NCI-H146 treated with DMSO at 0.1 percent for 48 hours (cell line): ENCODE data around the gene FAM131C.
A peak's percentile ranks its signal among the peaks of the same experiment; 100 is the strongest.
"Not testable (repeated sequence)": the region's sequence is repeated elsewhere in the genome, so short reads cannot be mapped to it uniquely, and the experiment has no call there.

Experiments used
- DNase-seq: peaks from one replicate; lab custom pipeline; 2025; ENCODE audit not compliant: unreplicated experiment; lab: John Stamatoyannopoulos, UW

Gene FAM131C

DNA sequence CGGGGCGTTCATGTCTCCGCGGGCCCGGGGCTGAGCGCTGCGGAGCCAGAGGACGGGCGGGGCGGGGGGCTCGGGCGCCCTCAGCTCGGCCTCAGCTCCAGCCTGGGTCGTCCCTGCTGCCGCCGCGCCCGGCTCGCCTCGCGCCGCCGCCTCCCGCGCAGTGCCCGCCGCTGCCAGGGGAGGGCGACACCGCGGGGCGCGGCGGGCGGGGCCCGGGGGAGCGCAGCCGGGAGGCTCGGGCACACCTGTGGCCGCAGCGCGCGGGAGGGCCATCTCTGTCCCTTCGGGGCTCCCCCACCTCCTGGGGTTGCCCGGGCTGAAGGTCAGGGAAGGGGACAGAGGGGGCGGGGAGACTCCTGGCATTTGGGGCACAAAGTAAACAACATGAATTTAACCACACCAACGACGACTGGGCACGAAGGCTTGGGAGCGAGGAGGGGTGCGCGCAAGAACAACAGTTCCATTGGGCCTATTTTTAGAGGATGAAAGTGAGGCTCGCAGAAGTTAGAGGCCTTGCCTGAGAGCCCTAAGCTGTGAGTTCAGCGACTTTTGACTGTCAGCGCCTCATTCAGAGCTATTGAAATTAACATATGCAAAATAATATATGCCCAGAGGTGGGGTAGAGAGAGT is at the start of gene FAM131C:
FAM131C (minus strand) TSS at position 162 of the 630 bp plus-strand sequence. CDS start 209 bp downstream, outside the sequence.
- DNase-seq, result no peak

GRCh38 chr1:16122916-16123315 is 49.5 kb upstream of the FAM131C start:
- DNase-seq, result no peak

GRCh38 chr1:16122350-16122881 is 49.0 kb upstream of the FAM131C start:
- DNase-seq, result no peak

- DNase-seq, result peak; percentile 29
Observed at GRCh38 chr1:16120940-16121410, 47.5 kb upstream of the FAM131C start.

- DNase-seq, result no peak
Observed at GRCh38 chr1:16120407-16120806, 47.0 kb upstream of the FAM131C start.

DNA sequence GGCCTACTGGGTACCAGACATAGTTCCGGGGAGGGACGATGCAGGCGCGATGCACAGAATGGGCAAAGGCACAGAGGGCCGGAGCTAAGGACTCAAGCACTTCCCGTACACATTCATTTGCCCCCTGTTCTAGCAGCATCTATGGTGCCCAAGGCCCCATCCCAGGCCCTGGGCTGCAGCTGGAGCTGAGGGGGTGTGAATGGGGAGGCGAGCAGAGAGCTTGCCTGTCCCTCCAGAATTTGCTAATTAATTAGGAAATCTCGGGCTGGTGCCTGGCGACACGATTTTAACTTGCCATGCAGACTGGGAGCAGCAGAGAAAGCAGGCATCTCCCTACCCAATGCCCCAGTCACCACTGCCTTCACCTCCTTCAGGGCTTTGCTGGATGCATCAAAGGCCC is 46.5 kb upstream of the FAM131C start:
- no peak for DNase-seq

DNA sequence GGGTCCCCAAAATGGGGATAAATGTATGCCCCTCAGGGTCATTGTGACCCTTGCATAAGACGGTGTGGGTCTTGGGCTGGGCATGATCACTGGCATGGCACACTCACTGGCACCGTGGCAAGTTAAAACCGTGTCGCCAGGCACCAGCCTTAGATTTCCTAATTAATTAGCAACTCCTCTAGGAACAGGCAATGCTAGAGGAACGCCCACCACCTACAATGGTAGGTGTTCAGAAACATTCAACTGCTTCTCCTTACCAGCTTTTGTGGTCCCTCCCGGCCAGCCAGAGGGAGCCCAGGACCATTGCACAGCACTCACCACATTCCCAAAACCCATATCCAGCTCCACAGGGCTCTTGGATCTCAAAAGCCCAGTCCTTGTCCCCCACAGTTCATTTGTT is 46.1 kb upstream of the FAM131C start:
- no peak for DNase-seq

DNA sequence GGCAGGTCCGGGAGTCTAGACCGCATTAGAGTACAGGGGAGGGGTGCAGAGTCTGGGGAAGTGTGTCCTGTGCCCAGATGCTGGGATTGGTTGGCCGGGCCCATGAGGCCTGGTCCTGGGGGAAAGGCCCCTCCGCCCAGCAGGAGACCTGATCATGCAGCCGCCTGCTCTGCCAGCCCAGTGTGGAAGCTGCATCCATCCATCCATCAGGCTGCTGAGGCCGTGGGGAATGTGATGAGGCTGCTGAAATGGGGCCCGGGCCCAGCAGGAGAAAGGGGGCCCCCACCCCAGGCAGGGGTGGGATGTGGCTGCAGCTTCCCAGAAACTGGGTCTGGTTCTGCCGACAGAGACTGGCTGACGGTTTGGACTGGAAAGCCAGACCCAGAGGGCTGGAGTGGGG is 45.3 kb upstream of the FAM131C start:
- DNase-seq, result no peak

- DNase-seq, result no peak
Observed at GRCh38 chr1:16117936-16118335, 44.5 kb upstream of the FAM131C start.

GRCh38 chr1:16117369-16117768 is 43.9 kb upstream of the FAM131C start:
- no peak for DNase-seq

GRCh38 chr1:16116625-16117024 is 43.2 kb upstream of the FAM131C start:
- DNase-seq, result no peak

DNA sequence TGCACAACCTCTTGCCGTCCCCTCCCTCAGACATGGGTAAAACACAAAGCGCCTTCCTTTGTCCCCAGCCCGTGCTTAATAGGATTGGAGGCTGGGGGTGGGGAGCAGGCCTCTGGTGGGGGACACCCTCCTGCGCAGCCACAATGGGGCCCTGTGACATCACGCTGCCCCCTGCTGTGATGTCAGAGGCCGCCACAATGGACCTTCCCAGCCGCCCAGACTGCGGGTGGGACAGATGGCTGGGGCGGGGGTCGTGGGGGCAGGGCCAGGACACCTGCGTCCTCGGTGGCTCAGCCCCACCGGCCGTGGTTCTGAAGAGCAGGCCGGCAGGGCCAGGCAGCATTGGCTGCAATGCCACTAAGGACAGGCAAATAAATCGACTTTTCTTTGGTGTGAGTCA is 42.6 kb upstream of the FAM131C start:
- DNase-seq, result peak; percentile 65

DNA sequence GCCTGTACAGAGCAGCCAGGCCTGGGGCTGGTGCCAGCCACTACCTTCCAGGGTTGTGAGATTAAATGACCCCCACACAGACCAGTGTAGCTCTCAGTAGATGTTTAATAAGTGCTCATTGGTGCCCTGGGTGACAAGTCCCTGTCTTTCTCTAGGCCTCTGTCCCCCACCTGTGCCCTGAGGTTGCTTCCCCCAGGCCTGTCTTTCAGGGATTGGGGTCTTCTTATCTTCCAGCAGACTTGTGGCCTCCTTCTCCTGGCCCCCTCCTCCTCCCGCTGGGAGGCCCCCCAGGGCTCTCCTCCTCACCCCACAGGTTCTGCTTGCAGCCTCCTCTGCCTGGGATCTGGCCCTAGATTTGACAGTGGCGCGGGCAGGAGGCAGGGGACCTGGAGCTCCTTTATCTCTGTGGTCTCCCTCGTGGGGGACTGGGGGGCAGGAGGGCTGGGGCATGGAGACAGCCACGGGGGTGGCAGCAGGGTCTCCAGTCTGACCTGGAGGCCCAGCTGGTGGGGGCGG is 42.1 kb upstream of the FAM131C start:
- no peak for DNase-seq

DNA sequence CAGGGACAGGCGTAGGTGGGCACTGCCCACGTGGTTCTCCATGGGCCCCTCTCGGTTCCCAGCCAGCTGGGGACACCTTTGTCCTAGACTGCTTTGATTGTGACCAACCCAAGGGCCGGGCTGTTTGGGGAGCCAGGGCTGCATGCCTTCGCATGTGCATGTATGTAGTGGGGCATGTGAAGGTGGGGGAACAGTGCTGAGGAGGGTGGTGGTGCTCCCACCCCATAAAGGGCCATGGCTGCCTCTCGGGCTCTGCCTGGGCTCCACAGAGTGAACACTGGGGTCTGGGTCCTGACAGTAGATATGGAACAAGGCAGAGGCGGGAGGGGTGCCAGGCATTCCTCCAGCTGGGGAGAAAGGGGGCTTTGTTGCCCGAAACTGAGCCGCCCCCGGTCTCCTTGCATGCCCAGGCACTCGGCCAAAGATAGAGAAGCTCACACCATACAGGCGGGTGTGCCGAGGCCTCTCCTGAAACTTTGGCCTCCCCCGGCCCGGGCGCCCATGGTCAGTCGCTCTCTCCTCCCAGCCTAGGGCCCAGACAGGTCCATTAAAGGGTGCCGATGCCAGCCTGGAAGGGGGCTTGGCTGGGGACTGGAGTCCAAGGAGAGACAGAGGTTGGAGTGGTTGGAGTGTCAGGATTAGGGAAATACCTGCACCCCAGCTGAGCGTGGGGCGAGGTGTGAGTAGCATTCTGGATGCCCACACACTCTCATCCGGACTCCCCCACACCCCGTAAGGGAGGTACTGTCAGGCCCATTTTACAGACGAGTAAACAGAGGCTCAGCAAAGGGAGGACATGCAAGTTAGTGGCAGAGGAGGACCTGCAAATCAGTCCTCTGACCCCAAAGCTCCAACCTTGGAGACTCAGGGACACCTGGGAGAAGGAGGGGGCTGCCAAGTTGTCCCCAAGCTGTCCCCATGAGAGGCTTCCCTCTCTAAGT is 41.3 kb upstream of the FAM131C start:
- DNase-seq, result no peak

- no peak for DNase-seq
Observed at GRCh38 chr1:16112596-16113555, 39.4 kb upstream of the FAM131C start.

DNA sequence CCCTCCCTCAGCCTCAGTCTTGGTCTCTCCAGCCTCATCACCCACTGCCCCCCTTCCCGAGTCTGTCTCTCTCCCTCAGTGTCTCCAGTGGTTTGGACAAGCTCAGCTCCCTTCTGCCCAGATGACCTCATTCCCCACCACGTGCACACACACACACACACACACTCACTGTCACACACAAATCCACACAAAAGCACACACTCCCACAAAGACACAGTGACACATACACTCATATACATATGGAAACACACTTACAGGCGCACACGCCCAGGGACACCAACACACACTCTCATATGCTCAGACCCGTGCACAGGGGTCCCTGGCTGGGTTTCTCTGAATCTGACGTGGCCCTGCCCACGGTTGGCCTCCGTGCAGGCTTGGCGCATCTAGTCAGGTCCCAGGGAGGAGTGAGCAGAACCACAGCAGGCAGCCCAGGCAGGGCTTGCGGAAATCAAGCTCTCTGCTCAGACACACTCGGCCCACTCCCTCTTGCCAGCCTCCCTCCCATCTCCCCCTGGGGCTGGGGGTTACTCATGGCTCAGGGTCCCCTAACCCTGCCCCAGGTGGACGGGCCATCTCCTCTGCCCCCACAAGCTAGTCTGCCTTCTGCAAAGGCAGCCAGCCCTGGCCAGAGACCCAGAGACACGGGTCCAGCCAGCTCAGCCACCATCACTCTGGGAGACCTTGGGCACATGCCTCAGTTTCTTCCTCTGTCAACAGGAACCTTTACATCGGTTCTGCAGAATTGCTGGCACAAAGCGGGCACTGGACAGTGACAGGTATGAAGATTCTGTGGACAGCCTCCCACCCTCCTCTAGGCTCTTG is 38.5 kb upstream of the FAM131C start:
- no peak for DNase-seq

- DNase-seq, result no peak
Observed at GRCh38 chr1:16110884-16111283, 37.4 kb upstream of the FAM131C start.

DNA sequence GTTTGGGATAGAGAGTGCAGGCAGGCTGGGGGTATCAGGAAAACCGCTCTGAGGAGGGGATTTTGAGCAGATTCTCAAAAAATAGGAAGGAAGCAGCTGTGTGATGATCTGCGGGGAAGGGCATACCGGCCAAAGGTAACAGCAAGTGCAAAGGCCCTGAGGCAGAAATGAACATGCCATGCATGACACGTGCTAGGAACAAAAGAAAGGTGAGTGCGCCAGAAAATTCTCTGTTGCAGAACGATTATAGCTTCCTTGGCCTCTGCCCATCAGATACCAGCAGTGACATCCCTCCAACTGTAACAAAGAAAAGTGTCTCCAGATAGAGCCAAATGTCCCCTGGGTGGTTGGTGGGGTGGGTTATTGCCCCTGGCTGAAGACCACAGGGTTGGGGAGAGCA is 37.0 kb upstream of the FAM131C start:
- no peak for DNase-seq

- no peak for DNase-seq
Observed at GRCh38 chr1:16109571-16109970, 36.1 kb upstream of the FAM131C start.

DNA sequence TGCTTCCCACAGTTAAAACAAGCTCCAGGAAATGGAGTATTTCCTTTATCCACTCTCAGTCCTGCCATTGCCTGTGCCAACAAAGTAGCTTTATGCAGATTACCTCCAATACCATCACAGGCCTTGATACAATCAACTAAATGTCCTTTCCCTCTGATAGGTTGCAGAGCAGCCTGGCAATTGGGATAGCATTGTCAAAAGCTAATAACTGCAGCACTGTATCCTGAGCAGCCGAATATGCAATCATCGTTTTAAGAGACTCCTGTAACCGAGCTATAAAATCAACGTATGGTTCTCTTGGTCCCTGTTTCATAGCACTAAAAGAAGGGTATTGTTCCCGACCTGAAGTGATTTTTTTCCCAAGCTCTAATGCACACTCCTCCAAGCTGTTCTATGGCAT is 33.6 kb upstream of the FAM131C start:
- DNase-seq, result not testable (repeated sequence)
